ENCODE results near the gene SLC45A3.

DNA sequence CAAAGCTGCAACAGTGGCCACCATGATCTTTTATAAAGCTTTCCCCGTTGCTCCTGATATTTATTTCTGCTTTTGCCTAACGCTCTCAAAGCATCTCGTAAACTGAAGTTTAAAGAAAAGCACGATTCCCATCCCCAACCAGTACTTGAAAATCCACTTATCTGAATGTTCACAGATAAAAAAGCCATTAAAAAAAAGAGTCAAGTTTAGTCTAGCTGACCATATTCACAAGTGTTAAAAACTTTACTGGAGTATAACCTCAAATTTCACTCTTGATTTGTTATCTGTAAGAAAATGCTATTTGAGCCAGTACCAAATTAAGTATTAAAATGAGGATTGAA lies 34.6 kb upstream of the SLC45A3 start:
- TF ChIP-seq, protein P1, sequence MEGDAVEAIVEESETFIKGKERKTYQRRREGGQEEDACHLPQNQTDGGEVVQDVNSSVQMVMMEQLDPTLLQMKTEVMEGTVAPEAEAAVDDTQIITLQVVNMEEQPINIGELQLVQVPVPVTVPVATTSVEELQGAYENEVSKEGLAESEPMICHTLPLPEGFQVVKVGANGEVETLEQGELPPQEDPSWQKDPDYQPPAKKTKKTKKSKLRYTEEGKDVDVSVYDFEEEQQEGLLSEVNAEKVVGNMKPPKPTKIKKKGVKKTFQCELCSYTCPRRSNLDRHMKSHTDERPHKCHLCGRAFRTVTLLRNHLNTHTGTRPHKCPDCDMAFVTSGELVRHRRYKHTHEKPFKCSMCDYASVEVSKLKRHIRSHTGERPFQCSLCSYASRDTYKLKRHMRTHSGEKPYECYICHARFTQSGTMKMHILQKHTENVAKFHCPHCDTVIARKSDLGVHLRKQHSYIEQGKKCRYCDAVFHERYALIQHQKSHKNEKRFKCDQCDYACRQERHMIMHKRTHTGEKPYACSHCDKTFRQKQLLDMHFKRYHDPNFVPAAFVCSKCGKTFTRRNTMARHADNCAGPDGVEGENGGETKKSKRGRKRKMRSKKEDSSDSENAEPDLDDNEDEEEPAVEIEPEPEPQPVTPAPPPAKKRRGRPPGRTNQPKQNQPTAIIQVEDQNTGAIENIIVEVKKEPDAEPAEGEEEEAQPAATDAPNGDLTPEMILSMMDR (conservative IDR thresholded peaks at IDR 0.05; ENCODE audit: low read depth, low read length) = no peak
- TF ChIP-seq POLR2A (IDR thresholded peaks at IDR 0.05; ENCODE audit: low read depth, low read length) (no peak), RCOR1 (IDR thresholded peaks at IDR 0.05; ENCODE audit: insufficient replicate concordance, low read length) (no peak)

All from IMR-90 (cell line).